Omental fat pad (tissue), 4 donors: ENCODE measurements around the gene CLMN. TPM values are rescaled to one million over a fixed set of nuclear protein-coding genes. Genes with fewer than 3 reads are reported as not detected.

Source experiments
- ATAC-seq: fragments of 150-250 bp; one replicate; pipeline ENCODE4 v1.9.1; 2016; ENCODE audit warnings: mild to moderate bottlenecking, moderate library complexity; ENCODE audit not compliant: low FRiP score
- DNase-seq: peaks from one replicate; pipeline ENCODE4 v3.0.0-alpha.2; 2019; ENCODE audit warnings: low spot score
- total RNA-seq, 4 donors: library from RNA; depleted of rRNA; stranded (reverse); fragments of >200 nt; gene quantifications; one replicate each; pipeline ENCODE4 v1.1.0, GENCODE V29; 2016
- TF ChIP-seq, protein P1 (sequence below), 3 donors: fragments of 450-650 bp; IDR thresholded peaks; one replicate each; pipeline ENCODE4 v1.5.1; 2016 to 2017; ENCODE audit warnings: antibody characterized with exemption in 3 of 3, mild to moderate bottlenecking in 3 of 3, moderate library complexity in 2 of 3

CLMN gene
- total RNA-seq, 4 donors from 2014 or later: 25.1 to 41.9 (median 32.9) TPM

- DNase-seq (no peak), ATAC-seq (no peak)
- TF ChIP-seq, protein P1, sequence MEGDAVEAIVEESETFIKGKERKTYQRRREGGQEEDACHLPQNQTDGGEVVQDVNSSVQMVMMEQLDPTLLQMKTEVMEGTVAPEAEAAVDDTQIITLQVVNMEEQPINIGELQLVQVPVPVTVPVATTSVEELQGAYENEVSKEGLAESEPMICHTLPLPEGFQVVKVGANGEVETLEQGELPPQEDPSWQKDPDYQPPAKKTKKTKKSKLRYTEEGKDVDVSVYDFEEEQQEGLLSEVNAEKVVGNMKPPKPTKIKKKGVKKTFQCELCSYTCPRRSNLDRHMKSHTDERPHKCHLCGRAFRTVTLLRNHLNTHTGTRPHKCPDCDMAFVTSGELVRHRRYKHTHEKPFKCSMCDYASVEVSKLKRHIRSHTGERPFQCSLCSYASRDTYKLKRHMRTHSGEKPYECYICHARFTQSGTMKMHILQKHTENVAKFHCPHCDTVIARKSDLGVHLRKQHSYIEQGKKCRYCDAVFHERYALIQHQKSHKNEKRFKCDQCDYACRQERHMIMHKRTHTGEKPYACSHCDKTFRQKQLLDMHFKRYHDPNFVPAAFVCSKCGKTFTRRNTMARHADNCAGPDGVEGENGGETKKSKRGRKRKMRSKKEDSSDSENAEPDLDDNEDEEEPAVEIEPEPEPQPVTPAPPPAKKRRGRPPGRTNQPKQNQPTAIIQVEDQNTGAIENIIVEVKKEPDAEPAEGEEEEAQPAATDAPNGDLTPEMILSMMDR (IDR thresholded peaks at IDR 0.05): no peak
These were observed 101.7 kb downstream of the CLMN start for GRCh38 chr14:95218006-95218405.

GRCh38 chr14:95217391-95217900, 102.3 kb downstream of the CLMN start:
- DNase-seq: no peak
- TF ChIP-seq, protein P1 (IDR thresholded peaks at IDR 0.05): no peak
- no peak for ATAC-seq

- ATAC-seq (no peak), DNase-seq (no peak)
- TF ChIP-seq, protein P1 (IDR thresholded peaks at IDR 0.05): no peak
These were observed 103.7 kb downstream of the CLMN start for GRCh38 chr14:95216008-95216407.

DNA sequence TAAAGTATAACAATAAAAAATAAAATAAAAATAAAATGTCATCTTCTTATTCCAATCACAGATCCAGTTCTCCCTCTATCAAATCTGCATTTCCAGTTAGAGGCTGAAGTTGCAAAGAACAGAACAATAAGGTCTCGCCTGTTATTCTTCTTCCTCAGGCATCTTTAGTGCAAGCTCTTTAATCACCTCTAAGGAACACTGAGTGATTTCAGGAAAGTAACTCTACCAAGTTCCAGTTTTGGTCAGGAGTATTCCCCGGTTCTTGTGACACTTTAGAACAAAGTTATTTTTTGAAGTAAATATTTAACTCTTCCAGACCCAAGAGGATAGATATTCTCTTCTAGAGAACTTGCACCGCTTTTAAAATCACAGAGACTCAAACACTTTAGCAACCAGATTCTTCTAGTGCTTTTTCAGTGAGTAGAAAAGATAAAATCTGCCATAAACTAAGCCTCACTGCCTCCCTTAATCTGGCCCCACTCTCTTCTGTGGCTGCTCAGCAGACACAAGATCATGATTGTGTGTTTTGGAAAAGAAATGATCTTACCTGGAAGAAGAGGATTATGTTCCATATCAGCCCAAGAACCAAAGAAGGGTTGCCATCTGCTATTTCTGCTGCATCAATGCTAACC, 104.5 kb downstream of the CLMN start:
- TF ChIP-seq, protein P1 (IDR thresholded peaks at IDR 0.05): no peak
- DNase-seq (no peak), ATAC-seq (no peak)

DNA sequence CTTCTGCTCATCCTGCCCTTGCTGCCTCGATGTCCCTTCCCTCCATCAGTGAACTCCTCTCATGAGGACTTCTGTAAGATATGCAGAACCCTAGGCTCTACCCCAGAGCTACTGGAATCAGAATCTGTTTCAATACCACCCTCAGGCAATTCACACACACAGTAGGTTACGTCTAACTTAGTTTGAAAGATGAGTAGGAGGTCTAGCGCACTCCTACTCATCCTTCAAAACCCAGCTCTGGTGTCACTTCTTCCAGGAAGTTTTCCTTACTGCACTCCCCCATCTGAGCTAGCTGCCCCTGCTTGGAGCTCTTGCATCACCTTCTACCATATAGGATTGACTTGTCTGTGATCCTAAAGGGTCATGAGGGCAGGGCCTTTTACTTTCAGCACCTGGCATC, 105.9 kb downstream of the CLMN start:
- TF ChIP-seq, protein P1 (IDR thresholded peaks at IDR 0.05): no peak
- no peak for ATAC-seq
- DNase-seq: no peak

- no peak for DNase-seq
- TF ChIP-seq, protein P1 (IDR thresholded peaks at IDR 0.05): no peak
- ATAC-seq: no peak
These were observed 107.8 kb downstream of the CLMN start for GRCh38 chr14:95211721-95212504.
